Measurements from ENCODE around the gene RABGAP1L. TPM values are rescaled to one million over a fixed set of nuclear protein-coding genes. Genes with fewer than 3 reads are reported as not detected.

The RABGAP1L gene
- total RNA-seq, 1 donor from 2014 or later, result 41.0 TPM

DNA sequence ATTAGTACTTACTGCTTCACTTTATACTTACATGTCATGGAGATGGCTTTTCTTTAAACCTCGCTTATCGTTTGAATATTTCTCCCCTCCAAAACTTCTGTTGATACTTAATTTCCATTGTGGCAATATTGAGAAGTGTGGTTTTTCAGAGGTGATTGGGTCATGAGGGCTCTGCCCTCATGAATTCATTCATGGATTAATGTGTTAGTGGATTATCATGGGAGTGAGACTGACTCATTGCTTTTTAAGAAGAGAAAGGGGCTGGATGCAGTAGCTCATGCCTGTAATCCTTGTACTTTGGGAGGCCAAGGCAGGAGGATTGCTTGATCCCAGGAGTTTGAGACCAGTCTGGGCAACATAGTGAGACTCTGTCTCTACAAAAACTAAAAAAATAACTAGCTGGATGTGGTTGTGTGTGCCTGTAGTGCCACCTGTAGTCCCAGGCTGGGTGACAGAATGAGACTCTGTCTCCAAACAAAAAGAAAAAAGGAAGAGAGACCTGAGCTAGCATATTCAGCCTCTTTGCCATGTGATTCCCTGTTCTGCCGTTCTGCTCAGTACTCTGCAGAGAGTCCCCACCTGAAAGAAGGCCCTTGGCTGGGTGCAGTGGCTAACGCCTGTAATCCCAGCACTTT is 30.2 kb downstream of the RABGAP1L start:
- Mint-ChIP-seq H3K4me1 (ENCODE audit: low read depth) (peaks cover 17% of the 10 kb centered on the region), H3K9me3 (peaks cover 7% of the 10 kb centered on the region)

DNA sequence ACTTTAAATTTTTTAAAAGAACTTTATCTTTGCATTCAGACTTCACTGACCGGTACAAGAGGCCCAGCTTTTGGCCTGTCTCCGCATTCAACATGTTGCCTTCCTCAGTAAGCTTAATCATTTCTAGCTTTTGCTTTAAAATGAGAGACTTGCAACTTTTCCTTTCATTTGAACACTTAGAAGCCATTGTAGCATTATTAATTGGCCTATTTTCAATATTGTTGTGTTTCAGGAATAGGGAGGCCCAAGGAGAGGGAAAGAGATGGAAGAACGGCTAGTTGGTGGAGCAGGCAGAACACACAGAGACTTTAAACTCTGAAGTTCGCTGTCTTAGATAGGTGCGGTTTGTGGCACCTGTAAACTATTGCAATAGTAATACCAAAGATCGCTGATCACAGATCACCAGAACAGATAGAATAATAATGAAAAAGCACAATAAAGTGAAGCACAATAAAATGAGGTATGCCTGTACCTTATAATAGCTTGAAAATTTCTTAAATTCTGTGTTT is 31.4 kb downstream of the RABGAP1L start:
- H3K4me1 Mint-ChIP-seq (ENCODE audit: low read depth), result peaks cover 11% of the 10 kb centered on the region
- peaks cover 2% of the 10 kb centered on the region for H3K36me3 Mint-ChIP-seq (ENCODE audit: low read depth)
- H3K27me3 Mint-ChIP-seq (ENCODE audit: insufficient read depth), result no peaks in the 10 kb centered on the region
- H3K9me3 Mint-ChIP-seq, result peaks cover 7% of the 10 kb centered on the region
- no peak overlapping the region for H3K27ac Mint-ChIP-seq
- H3K4me3 Mint-ChIP-seq, result no peak overlapping the region
- no peak for DNase-seq (ENCODE audit: low spot score)
- intact Hi-C loops (cut with micrococcal nuclease), result no loop called here

More for the DNA sequence above, 30.2 kb downstream of the RABGAP1L start:
- Mint-ChIP-seq H3K4me3 (no peak overlapping the region), H3K36me3 (ENCODE audit: low read depth) (peaks cover 2% of the 10 kb centered on the region), H3K27ac (no peak overlapping the region), H3K27me3 (ENCODE audit: insufficient read depth) (no peaks in the 10 kb centered on the region)
- no peak for DNase-seq (ENCODE audit: low spot score)
- intact Hi-C loops (cut with micrococcal nuclease), result no loop called here

DNA sequence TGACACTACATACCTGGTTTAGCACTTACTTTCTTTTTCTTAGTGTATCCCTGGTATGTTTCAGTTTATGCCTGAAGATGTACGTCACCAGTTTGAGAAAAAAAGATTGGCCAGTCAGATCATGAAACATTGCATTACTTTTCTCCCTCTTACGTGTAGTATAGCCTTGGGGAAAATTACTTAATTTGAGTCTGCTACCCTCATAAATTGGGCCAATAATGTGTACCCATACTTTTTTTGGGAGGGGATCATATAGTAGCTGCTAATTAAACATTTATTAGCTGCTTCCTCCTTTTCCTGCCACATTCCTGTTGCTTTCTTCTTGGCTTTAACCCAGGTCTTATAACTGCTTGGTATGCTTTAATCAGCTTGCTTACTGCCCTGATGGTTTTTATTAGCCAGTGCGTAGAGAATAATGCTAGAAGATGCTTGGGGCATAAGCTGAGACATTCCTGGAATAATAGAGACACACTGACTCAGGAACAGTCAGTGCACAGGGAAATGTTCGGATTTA is 32.1 kb downstream of the RABGAP1L start:
- peaks cover 11% of the 10 kb centered on the region for H3K4me1 Mint-ChIP-seq (ENCODE audit: low read depth)
- peaks cover 2% of the 10 kb centered on the region for H3K36me3 Mint-ChIP-seq (ENCODE audit: low read depth)
- no peak overlapping the region for H3K4me3 Mint-ChIP-seq
- DNase-seq (ENCODE audit: low spot score), result no peak
- peaks cover 7% of the 10 kb centered on the region for H3K9me3 Mint-ChIP-seq
- no peak overlapping the region for H3K27ac Mint-ChIP-seq
- intact Hi-C loops (cut with micrococcal nuclease), result no loop called here
- no peaks in the 10 kb centered on the region for H3K27me3 Mint-ChIP-seq (ENCODE audit: insufficient read depth)

DNA sequence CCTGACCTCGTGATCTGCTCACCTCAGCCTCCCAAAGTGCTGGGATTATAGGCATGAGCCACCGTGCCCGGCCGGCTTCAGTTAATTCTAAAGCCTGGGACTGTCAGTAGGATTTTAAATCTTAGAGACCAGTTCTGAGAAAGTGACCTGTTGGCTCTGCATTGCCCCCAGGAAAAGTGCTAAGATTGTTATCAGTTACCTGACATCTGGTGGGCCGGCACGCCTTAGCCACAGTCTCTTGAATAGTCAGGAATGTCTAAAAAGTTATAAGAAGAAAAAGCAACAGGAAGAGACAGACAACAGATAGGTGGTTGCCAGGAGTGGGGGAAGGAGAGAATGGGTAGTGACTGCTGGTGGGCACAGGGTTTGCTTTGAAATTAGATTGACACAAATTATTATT is 35.1 kb downstream of the RABGAP1L start:
- no peak for DNase-seq (ENCODE audit: low spot score)
- H3K27ac Mint-ChIP-seq, result no peak overlapping the region
- no peak overlapping the region for H3K4me3 Mint-ChIP-seq
- peaks cover 8% of the 10 kb centered on the region for H3K4me1 Mint-ChIP-seq (ENCODE audit: low read depth)
- H3K36me3 Mint-ChIP-seq (ENCODE audit: low read depth), result no peaks in the 10 kb centered on the region
- intact Hi-C loops (cut with micrococcal nuclease), result no loop called here
- no peaks in the 10 kb centered on the region for H3K27me3 Mint-ChIP-seq (ENCODE audit: insufficient read depth)
- H3K9me3 Mint-ChIP-seq, result no peaks in the 10 kb centered on the region

DNA sequence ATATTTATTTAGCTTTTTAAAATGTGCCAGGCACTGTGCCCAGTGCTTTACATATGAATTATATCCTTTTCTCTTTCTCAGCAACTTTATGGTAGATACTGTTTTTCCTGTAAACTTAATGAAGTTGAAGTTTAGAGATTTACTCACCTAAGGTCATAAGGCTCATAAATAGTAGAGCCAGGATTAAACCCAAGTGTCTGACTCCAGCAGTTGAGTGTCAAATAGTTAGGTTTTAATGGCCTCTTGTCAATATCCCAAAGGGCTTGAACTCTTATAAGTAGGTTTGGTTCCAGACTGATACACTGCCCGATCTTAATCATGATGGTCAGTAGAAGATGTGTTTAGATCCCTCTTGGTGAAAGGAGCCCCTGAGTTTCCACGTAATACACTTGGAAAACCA is 37.8 kb downstream of the RABGAP1L start:
- Mint-ChIP-seq H3K36me3 (ENCODE audit: low read depth) (peaks cover 4% of the 10 kb centered on the region), H3K4me1 (ENCODE audit: low read depth) (peaks cover 11% of the 10 kb centered on the region), H3K4me3 (no peak overlapping the region), H3K27ac (no peak overlapping the region), H3K9me3 (no peaks in the 10 kb centered on the region), H3K27me3 (ENCODE audit: insufficient read depth) (no peaks in the 10 kb centered on the region)
- DNase-seq (ENCODE audit: low spot score), result no peak
- intact Hi-C loops (cut with micrococcal nuclease), result no loop called here

DNA sequence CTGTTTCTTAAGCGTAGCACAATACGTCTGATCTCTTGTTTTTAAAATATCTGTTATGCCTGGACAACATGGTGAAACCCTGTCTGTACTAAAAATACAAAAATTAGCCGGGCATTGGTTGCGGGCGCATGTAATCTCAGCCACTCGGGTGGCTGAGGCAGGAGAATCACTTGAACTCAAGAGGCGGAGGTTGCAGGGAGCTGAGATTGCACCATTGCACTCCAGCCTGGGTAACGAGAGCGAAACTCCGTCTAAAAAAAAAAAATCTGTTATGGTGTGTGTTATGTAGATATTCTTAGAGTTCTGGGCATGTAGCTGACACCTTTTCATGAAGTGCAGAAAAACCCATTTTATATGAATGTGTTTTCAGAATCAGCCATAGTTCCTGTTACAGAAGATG is 38.2 kb downstream of the RABGAP1L start:
- no peak for DNase-seq (ENCODE audit: low spot score)
- no peak overlapping the region for H3K27ac Mint-ChIP-seq
- peaks cover 11% of the 10 kb centered on the region for H3K4me1 Mint-ChIP-seq (ENCODE audit: low read depth)
- H3K36me3 Mint-ChIP-seq (ENCODE audit: low read depth), result peaks cover 4% of the 10 kb centered on the region
- no peaks in the 10 kb centered on the region for H3K9me3 Mint-ChIP-seq
- intact Hi-C loops (cut with micrococcal nuclease), result no loop called here
- no peak overlapping the region for H3K4me3 Mint-ChIP-seq
- no peaks in the 10 kb centered on the region for H3K27me3 Mint-ChIP-seq (ENCODE audit: insufficient read depth)

DNA sequence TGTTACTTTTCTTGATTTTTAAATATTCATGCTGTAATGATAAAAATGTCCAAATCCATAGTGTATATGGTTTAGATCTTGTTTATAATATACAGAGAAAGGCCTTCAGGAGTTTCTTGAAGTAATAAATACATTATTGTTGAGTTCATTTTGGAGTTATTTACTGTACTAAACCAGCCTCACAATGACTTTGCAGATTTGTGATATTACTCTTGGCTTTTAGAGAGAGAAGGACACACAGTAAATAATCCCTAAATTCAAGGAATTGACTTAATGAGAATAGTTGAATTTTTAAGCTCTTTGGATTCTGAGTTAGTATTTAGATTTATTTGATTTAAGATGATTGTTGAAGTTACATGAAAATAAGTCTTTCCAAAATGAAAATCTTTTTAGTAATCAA is 38.9 kb downstream of the RABGAP1L start:
- H3K9me3 Mint-ChIP-seq, result peaks cover 3% of the 10 kb centered on the region
- H3K4me1 Mint-ChIP-seq (ENCODE audit: low read depth), result peaks cover 11% of the 10 kb centered on the region
- no peak overlapping the region for H3K27ac Mint-ChIP-seq
- H3K4me3 Mint-ChIP-seq, result no peak overlapping the region
- intact Hi-C loops (cut with micrococcal nuclease), result no loop called here
- no peak for DNase-seq (ENCODE audit: low spot score)
- H3K27me3 Mint-ChIP-seq (ENCODE audit: insufficient read depth), result no peaks in the 10 kb centered on the region
- H3K36me3 Mint-ChIP-seq (ENCODE audit: low read depth), result peaks cover 4% of the 10 kb centered on the region

DNA sequence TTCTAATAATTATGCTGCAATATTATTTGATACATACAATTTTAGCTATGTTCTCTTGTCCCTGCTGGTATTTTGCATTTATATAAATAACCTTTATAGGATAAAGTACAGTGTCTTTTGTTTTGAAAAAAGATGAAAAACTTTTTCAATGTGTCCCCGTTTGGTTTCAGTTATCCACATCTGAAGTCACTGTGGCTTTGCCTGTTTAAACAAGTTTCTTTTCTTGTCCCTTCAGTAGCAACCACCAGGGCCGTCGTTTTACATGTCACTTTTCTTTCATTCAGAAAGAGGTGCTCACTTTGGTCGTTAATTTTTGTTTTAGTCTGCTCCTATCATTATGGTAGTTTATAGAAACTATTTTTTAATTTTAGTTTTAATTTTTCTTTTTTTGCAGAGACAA is 41.4 kb downstream of the RABGAP1L start:
- H3K27me3 Mint-ChIP-seq (ENCODE audit: insufficient read depth), result no peaks in the 10 kb centered on the region
- peaks cover 11% of the 10 kb centered on the region for H3K9me3 Mint-ChIP-seq
- DNase-seq (ENCODE audit: low spot score), result no peak
- H3K27ac Mint-ChIP-seq, result no peak overlapping the region
- H3K36me3 Mint-ChIP-seq (ENCODE audit: low read depth), result peaks cover 9% of the 10 kb centered on the region
- intact Hi-C loops (cut with micrococcal nuclease), result no loop called here
- H3K4me1 Mint-ChIP-seq (ENCODE audit: low read depth), result peaks cover 34% of the 10 kb centered on the region
- no peak overlapping the region for H3K4me3 Mint-ChIP-seq

DNA sequence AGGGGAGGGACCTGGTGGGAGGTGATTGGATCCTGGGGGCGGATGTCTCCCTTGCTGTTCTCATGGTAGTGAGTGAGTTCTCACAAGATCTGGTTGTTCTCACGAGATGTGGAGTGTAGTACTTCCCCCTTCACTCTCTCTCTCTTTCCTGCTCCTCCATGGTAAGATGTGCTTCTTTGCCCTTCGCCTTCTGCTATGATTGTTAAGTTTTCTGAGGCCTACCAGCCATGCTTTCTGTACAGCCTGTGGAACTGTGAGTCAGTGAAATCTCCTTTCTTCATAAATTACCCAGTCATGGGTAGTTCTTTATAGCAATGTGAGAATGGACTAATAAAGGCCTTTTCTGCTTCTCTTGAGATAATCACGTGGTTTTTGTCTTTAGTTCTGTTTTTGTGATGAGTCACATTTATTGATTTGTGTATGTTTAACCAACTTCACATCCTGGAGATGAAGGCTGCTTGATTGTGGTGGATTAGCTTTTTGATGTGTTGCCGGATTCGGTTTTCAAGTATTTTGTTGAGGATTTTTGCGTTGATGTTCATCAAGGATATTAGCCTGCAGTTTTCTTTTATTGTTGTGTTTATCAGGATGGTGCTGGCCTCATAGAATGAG is 45.5 kb downstream of the RABGAP1L start:
- Mint-ChIP-seq H3K4me3 (no peak overlapping the region), H3K27ac (peak overlapping the region; percentile 67), H3K9me3 (peaks cover 15% of the 10 kb centered on the region), H3K27me3 (ENCODE audit: insufficient read depth) (no peaks in the 10 kb centered on the region), H3K4me1 (ENCODE audit: low read depth) (peaks cover 54% of the 10 kb centered on the region), H3K36me3 (ENCODE audit: low read depth) (peaks cover 14% of the 10 kb centered on the region)
- intact Hi-C loops (cut with micrococcal nuclease), result loop anchor here (2.0 kb wide), 2 partner anchors 30 to 48 kb away; no protein-coding TSS in a partner anchor
- DNase-seq (ENCODE audit: low spot score), result no peak

DNA sequence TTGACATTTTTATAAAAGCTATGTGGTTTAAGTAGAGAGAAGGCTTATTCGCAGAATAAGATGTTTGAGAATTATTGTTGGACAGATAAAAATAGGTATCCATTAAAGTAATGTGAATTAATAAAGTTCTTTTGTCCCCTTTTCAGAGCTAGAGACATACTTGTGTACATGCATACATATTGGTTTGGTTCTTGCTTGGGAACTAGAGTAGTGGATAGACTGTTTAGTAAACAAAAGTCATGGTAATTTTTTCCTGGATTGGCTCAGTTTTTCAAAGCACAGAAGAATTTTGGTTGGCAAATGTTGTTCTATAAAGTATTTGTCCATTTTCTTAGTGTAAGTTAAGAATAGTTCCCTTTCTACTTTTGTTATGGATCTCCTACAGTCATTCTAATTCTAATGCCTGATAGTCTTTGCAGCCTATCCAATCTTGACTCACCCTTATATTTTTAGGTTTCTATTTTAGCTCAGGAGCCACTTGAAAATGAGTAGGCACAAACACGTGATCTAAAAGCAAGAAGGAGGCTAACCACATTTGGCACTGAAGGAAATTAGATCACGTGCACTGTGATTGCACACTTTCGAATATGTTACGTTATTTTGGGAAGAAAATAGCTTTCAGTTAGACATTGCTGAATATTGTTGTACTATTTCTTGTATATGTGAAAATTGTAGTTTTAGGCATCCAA is 47.0 kb downstream of the RABGAP1L start:
- DNase-seq (ENCODE audit: low spot score), result no peak
- peaks cover 2% of the 10 kb centered on the region for H3K27me3 Mint-ChIP-seq (ENCODE audit: insufficient read depth)
- peaks cover 45% of the 10 kb centered on the region for H3K4me1 Mint-ChIP-seq (ENCODE audit: low read depth)
- intact Hi-C loops (cut with micrococcal nuclease), result no loop called here
- peaks cover 17% of the 10 kb centered on the region for H3K36me3 Mint-ChIP-seq (ENCODE audit: low read depth)
- H3K27ac Mint-ChIP-seq, result no peak overlapping the region
- no peak overlapping the region for H3K4me3 Mint-ChIP-seq
- H3K9me3 Mint-ChIP-seq, result peaks cover 30% of the 10 kb centered on the region

DNA sequence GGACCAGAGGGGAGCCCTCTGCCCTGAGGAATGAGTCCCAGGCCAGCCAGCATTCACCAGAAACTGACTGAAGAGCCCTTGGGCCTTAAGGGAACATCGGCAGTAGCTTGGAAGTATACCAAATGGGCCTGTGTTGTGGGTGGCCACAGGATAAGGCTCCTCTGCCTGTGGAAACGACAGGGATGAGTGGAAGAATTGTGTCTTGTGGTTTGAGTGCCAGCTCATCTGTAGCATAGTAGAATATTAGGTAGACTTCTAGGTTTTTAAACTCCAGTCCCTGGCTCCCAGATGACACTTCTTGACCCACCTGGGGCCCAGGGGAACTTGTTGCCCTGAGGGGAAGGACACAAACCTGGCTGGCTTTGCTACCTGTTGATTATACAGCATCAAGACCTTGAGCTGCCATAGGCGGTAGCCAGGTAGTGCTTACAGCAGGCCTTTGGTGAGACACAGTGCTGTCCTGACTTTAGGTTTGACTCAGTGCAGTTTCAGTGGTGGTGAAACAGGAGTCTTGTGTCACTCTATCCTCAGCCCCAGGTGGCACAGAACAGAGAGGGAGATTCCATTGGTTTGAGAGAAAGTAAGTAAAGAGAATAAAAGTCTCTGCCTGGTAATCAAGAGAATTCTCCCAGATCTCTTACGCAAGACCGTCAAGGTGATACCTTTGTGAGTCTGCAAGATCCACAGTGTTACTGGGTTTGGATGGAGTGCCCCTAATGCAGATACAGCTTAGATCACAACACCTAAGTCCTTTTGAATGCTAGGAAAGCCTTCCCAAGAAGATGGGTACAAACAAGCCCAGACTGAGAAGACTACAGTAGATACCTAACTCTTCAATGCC is 50.2 kb downstream of the RABGAP1L start:
- Mint-ChIP-seq H3K36me3 (ENCODE audit: low read depth) (peaks cover 19% of the 10 kb centered on the region), H3K27me3 (ENCODE audit: insufficient read depth) (peaks cover 2% of the 10 kb centered on the region), H3K27ac (no peak overlapping the region), H3K9me3 (peaks cover 29% of the 10 kb centered on the region), H3K4me1 (ENCODE audit: low read depth) (peaks cover 34% of the 10 kb centered on the region), H3K4me3 (no peak overlapping the region)
- intact Hi-C loops (cut with micrococcal nuclease), result loop anchor here (10.0 kb wide), 1 partner anchor 255 kb away; no protein-coding TSS in a partner anchor
- no peak for DNase-seq (ENCODE audit: low spot score)

DNA sequence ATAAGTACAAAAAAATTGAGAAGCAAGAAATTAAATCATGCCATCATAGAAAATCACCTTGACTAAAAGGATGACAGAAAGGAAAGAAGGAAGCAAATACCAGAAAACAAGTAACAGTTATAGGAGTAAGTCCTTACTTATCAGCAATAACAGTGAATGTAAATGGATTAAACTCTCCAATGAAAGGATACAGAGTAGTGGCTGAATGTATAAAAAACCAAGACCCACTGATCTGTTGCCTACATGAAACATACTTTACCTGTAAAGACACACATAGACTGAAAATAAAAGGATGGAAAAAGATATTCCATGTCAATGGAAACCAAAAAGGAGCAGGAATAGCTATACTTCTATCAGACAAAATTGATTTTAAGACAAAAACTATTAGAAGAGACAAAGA is 52.2 kb downstream of the RABGAP1L start:
- DNase-seq (ENCODE audit: low spot score), result no peak
- Mint-ChIP-seq H3K4me3 (no peak overlapping the region), H3K27ac (no peak overlapping the region), H3K27me3 (ENCODE audit: insufficient read depth) (peaks cover 2% of the 10 kb centered on the region), H3K36me3 (ENCODE audit: low read depth) (peaks cover 12% of the 10 kb centered on the region), H3K4me1 (ENCODE audit: low read depth) (peaks cover 15% of the 10 kb centered on the region), H3K9me3 (peaks cover 25% of the 10 kb centered on the region)
- intact Hi-C loops (cut with micrococcal nuclease), result loop anchor here (10.0 kb wide), 1 partner anchor 257 kb away; no protein-coding TSS in a partner anchor

Data from activated T-helper 1 cell treated with anti-CD3 and anti-CD28 coated beads, Interleukin-12 subunit alpha, Interleukin-12 subunit beta, Interleukin-2, Interleukin-4 antibody, amounts not matched to agents 30 ng/mL and 10 ng/mL and 1 ng/mL, durations not matched to agents 14 hours and 24 hours and 36 hours (primary cell).